ENCODE data around the gene RABGAP1L. TPM values are rescaled to one million over a fixed set of nuclear protein-coding genes. Genes with fewer than 3 reads are reported as not detected.

RABGAP1L gene
- total RNA-seq, 1 experiment from 2014 or later, result 76.9 TPM

DNA sequence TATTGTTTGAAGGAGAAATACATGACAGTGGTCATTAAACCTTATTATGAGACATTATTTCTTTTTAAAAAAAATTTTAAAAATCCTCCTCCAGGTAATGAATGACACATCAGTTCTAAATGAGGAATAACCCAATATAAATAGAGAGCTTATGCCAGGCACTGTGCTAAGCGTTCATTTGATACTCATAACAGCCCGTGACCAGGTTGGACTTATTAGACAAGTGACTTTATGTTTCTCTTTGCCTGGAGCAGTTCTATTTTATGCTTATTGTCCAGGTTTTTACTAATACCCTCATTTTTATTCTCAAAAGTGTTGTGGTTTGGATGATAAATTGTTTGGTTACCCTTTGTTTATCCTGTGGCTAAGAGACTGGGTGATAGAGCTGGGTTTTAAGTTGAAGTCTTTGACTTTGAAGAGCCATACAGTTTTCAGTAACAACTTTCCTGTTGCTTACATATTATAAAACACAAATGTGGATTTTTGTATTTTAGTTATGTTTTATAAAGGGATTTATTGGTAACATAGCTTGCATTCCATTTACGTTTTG is 84.2 kb downstream of the RABGAP1L start (continued):
- TF ChIP-seq PRDM15 (CRISPR knock-in tag; IDR thresholded peaks at IDR 0.05) (no peak), MLX (CRISPR knock-in tag; IDR thresholded peaks at IDR 0.05) (no peak), HMGA2 (CRISPR knock-in tag; IDR thresholded peaks at IDR 0.05) (no peak), RORB (CRISPR knock-in tag; IDR thresholded peaks at IDR 0.05) (no peak), CBFB (CRISPR knock-in tag; IDR thresholded peaks at IDR 0.05; ENCODE audit: low read depth) (no peak)
- TF ChIP-seq, protein P1, sequence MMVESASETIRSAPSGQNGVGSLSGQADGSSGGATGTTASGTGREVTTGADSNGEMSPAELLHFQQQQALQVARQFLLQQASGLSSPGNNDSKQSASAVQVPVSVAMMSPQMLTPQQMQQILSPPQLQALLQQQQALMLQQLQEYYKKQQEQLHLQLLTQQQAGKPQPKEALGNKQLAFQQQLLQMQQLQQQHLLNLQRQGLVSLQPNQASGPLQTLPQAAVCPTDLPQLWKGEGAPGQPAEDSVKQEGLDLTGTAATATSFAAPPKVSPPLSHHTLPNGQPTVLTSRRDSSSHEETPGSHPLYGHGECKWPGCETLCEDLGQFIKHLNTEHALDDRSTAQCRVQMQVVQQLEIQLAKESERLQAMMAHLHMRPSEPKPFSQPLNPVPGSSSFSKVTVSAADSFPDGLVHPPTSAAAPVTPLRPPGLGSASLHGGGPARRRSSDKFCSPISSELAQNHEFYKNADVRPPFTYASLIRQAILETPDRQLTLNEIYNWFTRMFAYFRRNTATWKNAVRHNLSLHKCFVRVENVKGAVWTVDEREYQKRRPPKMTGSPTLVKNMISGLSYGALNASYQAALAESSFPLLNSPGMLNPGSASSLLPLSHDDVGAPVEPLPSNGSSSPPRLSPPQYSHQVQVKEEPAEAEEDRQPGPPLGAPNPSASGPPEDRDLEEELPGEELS (CRISPR knock-in tag; IDR thresholded peaks at IDR 0.05), result no peak

- no peak overlapping the region for H3K27ac Mint-ChIP-seq
- no peak overlapping the region for H3K4me3 Mint-ChIP-seq
- H3K27me3 Mint-ChIP-seq (ENCODE audit: low read depth), result no peaks in the 10 kb centered on the region
- ChIA-PET CTCF (no interaction called here), POLR2A (no interaction called here)
- DNase-seq (ENCODE audit: low spot score) (no peak), ATAC-seq (no peak)
- H3K36me3 Mint-ChIP-seq, result peaks cover 17% of the 10 kb centered on the region
- H3K9me3 Mint-ChIP-seq, result no peaks in the 10 kb centered on the region
- H3K4me1 Mint-ChIP-seq, result peaks cover 11% of the 10 kb centered on the region
- TF ChIP-seq FOXP1 (CRISPR knock-in tag; IDR thresholded peaks at IDR 0.05; ENCODE audit: borderline replicate concordance), result no peak
- TF ChIP-seq PREB (CRISPR knock-in tag; IDR thresholded peaks at IDR 0.05; ENCODE audit: borderline replicate concordance), result no peak
- no peak for TF ChIP-seq NR1H2 (CRISPR knock-in tag; IDR thresholded peaks at IDR 0.05)
- TF ChIP-seq ZNF532 (CRISPR knock-in tag; IDR thresholded peaks at IDR 0.05; ENCODE audit: borderline replicate concordance), result no peak
- no peak for TF ChIP-seq NR3C1 (CRISPR knock-in tag; conservative IDR thresholded peaks at IDR 0.05; ENCODE audit: low read depth)
Observed at GRCh38 chr1:174244017-174244416, 84.7 kb downstream of the RABGAP1L start.
